ENCODE measurements around the gene ZNF580.

ZNF580 gene

GRCh38 chr19:55658846-55659459 lies 18.2 kb downstream of the ZNF580 start:
- no peaks in the 10 kb centered on the region for H3K27me3 Mint-ChIP-seq

GRCh38 chr19:55659822-55660221 lies 19.0 kb downstream of the ZNF580 start:
- peak overlapping the region; percentile 82 to 88 for H3K27ac Mint-ChIP-seq
- H3K4me1 Mint-ChIP-seq (ENCODE audit: low read depth in 2 of 2), result peaks cover 53 to 56% of the 10 kb centered on the region in 2 donors
- H3K36me3 Mint-ChIP-seq (ENCODE audit: insufficient read depth), result peaks cover 76% of the 10 kb centered on the region
- no peak for DNase-seq
- ATAC-seq (replicated peaks), result no peak
- H3K9me3 Mint-ChIP-seq, result no peaks in the 10 kb centered on the region
- H3K4me3 Mint-ChIP-seq, result peak overlapping the region; percentile 69 to 90
- H3K27me3 Mint-ChIP-seq, result no peaks in the 10 kb centered on the region

More at GRCh38 chr19:55658846-55659459, 18.2 kb downstream of the ZNF580 start:
- H3K27ac Mint-ChIP-seq, result peak overlapping the region; percentile 82 to 88
- H3K4me3 Mint-ChIP-seq, result peak overlapping the region; percentile 90 to 92
- no peaks in the 10 kb centered on the region for H3K9me3 Mint-ChIP-seq
- H3K4me1 Mint-ChIP-seq (ENCODE audit: low read depth in 2 of 2), result peaks cover 51 to 56% of the 10 kb centered on the region in 2 donors
- H3K36me3 Mint-ChIP-seq (ENCODE audit: insufficient read depth), result peaks cover 77% of the 10 kb centered on the region
- ATAC-seq (replicated peaks) (no peak), DNase-seq (no peak)

GRCh38 chr19:55660404-55660803 lies 19.6 kb downstream of the ZNF580 start:
- H3K36me3 Mint-ChIP-seq (ENCODE audit: insufficient read depth), result peaks cover 75% of the 10 kb centered on the region
- ATAC-seq (replicated peaks), result no peak
- DNase-seq, result no peak
- no peak overlapping the region for H3K4me3 Mint-ChIP-seq
- no peaks in the 10 kb centered on the region for H3K9me3 Mint-ChIP-seq
- H3K27ac Mint-ChIP-seq, result peak overlapping the region in 1 of 2 donors; percentile 82
- peaks cover 56% of the 10 kb centered on the region in 2 donors for H3K4me1 Mint-ChIP-seq (ENCODE audit: low read depth in 2 of 2)
- no peaks in the 10 kb centered on the region for H3K27me3 Mint-ChIP-seq

GRCh38 chr19:55660991-55661390 lies 20.2 kb downstream of the ZNF580 start:
- Mint-ChIP-seq H3K4me3 (no peak overlapping the region), H3K36me3 (ENCODE audit: insufficient read depth) (peaks cover 77% of the 10 kb centered on the region), H3K4me1 (ENCODE audit: low read depth in 2 of 2) (peaks cover 52 to 54% of the 10 kb centered on the region in 2 donors), H3K27ac (peak overlapping the region in 1 of 2 donors; percentile 82), H3K27me3 (no peaks in the 10 kb centered on the region), H3K9me3 (no peaks in the 10 kb centered on the region)
- DNase-seq (no peak), ATAC-seq (replicated peaks) (no peak)

- DNase-seq (no peak), ATAC-seq (replicated peaks) (no peak)
- Mint-ChIP-seq H3K27me3 (no peaks in the 10 kb centered on the region), H3K9me3 (no peaks in the 10 kb centered on the region), H3K4me3 (no peak overlapping the region), H3K4me1 (ENCODE audit: low read depth in 2 of 2) (peaks cover 44 to 52% of the 10 kb centered on the region in 2 donors), H3K36me3 (ENCODE audit: insufficient read depth) (peaks cover 78% of the 10 kb centered on the region), H3K27ac (peak overlapping the region in 1 of 2 donors; percentile 35)
Observed at GRCh38 chr19:55661826-55662225, 21.0 kb downstream of the ZNF580 start.

- no peak for DNase-seq
- Mint-ChIP-seq H3K9me3 (no peaks in the 10 kb centered on the region), H3K36me3 (ENCODE audit: insufficient read depth) (peaks cover 88% of the 10 kb centered on the region), H3K27ac (peak overlapping the region; percentile 38 to 66), H3K27me3 (no peaks in the 10 kb centered on the region), H3K4me1 (ENCODE audit: low read depth in 2 of 2) (peaks cover 29 to 42% of the 10 kb centered on the region in 2 donors), H3K4me3 (peak overlapping the region in 1 of 2 donors; percentile 37)
- ATAC-seq (replicated peaks), result no peak
Observed at GRCh38 chr19:55663846-55664536, 23.2 kb downstream of the ZNF580 start.

GRCh38 chr19:55666343-55667005 lies 25.7 kb downstream of the ZNF580 start:
- DNase-seq (no peak), ATAC-seq (replicated peaks) (no peak)
- Mint-ChIP-seq H3K27me3 (no peaks in the 10 kb centered on the region), H3K9me3 (no peaks in the 10 kb centered on the region), H3K36me3 (ENCODE audit: insufficient read depth) (peaks cover 92% of the 10 kb centered on the region), H3K4me1 (ENCODE audit: low read depth in 2 of 2) (peaks cover 24 to 42% of the 10 kb centered on the region in 2 donors), H3K27ac (peak overlapping the region in 1 of 2 donors; percentile 65), H3K4me3 (no peak overlapping the region)

- no peak for ATAC-seq (replicated peaks)
- peaks cover 92% of the 10 kb centered on the region for H3K36me3 Mint-ChIP-seq (ENCODE audit: insufficient read depth)
- H3K9me3 Mint-ChIP-seq, result no peaks in the 10 kb centered on the region
- no peak overlapping the region for H3K4me3 Mint-ChIP-seq
- DNase-seq, result no peak
- H3K27ac Mint-ChIP-seq, result peak overlapping the region in 1 of 2 donors; percentile 65
- H3K27me3 Mint-ChIP-seq, result no peaks in the 10 kb centered on the region
- peaks cover 22 to 41% of the 10 kb centered on the region in 2 donors for H3K4me1 Mint-ChIP-seq (ENCODE audit: low read depth in 2 of 2)
Observed at GRCh38 chr19:55667006-55667381, 26.2 kb downstream of the ZNF580 start.

- H3K36me3 Mint-ChIP-seq (ENCODE audit: insufficient read depth), result peaks cover 92% of the 10 kb centered on the region
- DNase-seq, result no peak
- H3K9me3 Mint-ChIP-seq, result no peaks in the 10 kb centered on the region
- H3K4me3 Mint-ChIP-seq, result no peak overlapping the region
- peaks cover 20 to 40% of the 10 kb centered on the region in 2 donors for H3K4me1 Mint-ChIP-seq (ENCODE audit: low read depth in 2 of 2)
- no peak for ATAC-seq (replicated peaks)
- H3K27ac Mint-ChIP-seq, result peak overlapping the region in 1 of 2 donors; percentile 65
- H3K27me3 Mint-ChIP-seq, result no peaks in the 10 kb centered on the region
Observed at GRCh38 chr19:55667511-55667910, 26.7 kb downstream of the ZNF580 start.

GRCh38 chr19:55667958-55668357 lies 27.2 kb downstream of the ZNF580 start:
- Mint-ChIP-seq H3K9me3 (no peaks in the 10 kb centered on the region), H3K36me3 (ENCODE audit: insufficient read depth) (peaks cover 92% of the 10 kb centered on the region), H3K27me3 (no peaks in the 10 kb centered on the region), H3K27ac (peak overlapping the region in 1 of 2 donors; percentile 65), H3K4me1 (ENCODE audit: low read depth in 2 of 2) (peaks cover 20 to 37% of the 10 kb centered on the region in 2 donors), H3K4me3 (no peak overlapping the region)
- DNase-seq, result no peak
- no peak for ATAC-seq (replicated peaks)

GRCh38 chr19:55668603-55669348 lies 28.0 kb downstream of the ZNF580 start:
- ATAC-seq (replicated peaks) (no peak), DNase-seq (no peak)
- Mint-ChIP-seq H3K4me3 (no peak overlapping the region), H3K27ac (no peak overlapping the region), H3K27me3 (no peaks in the 10 kb centered on the region), H3K36me3 (ENCODE audit: insufficient read depth) (peaks cover 92% of the 10 kb centered on the region), H3K4me1 (ENCODE audit: low read depth in 2 of 2) (peaks cover 24 to 32% of the 10 kb centered on the region in 2 donors), H3K9me3 (no peaks in the 10 kb centered on the region)

GRCh38 chr19:55669418-55670279 lies 28.8 kb downstream of the ZNF580 start:
- no peak for ATAC-seq (replicated peaks)
- H3K4me3 Mint-ChIP-seq, result no peak overlapping the region
- no peaks in the 10 kb centered on the region for H3K9me3 Mint-ChIP-seq
- peak overlapping the region in 1 of 2 donors; percentile 87 for H3K27ac Mint-ChIP-seq
- H3K27me3 Mint-ChIP-seq, result no peaks in the 10 kb centered on the region
- no peak for DNase-seq
- peaks cover 22 to 29% of the 10 kb centered on the region in 2 donors for H3K4me1 Mint-ChIP-seq (ENCODE audit: low read depth in 2 of 2)
- peaks cover 92% of the 10 kb centered on the region for H3K36me3 Mint-ChIP-seq (ENCODE audit: insufficient read depth)
